DMS114 treated with DMSO at 0.1 percent for 48 hours (cell line): ENCODE measurements around the gene KLRC4.
"Not testable (repeated sequence)": the region's sequence is repeated elsewhere in the genome, so short reads cannot be mapped to it uniquely, and the experiment has no call there.

ENCODE experiments used
- DNase-seq: peaks from one replicate; lab custom pipeline; 2025; ENCODE audit not compliant: unreplicated experiment; lab: John Stamatoyannopoulos, UW

Gene KLRC4, protein sequence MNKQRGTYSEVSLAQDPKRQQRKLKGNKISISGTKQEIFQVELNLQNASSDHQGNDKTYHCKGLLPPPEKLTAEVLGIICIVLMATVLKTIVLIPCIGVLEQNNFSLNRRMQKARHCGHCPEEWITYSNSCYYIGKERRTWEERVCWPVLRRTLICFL

GRCh38 chr12:10409392-10409791 is at the start of gene KLRC4:
Gene KLRC4 (minus strand): TSS chr12:10409757. CDS start chr12:10409575, 182 bp downstream.
- DNase-seq, result no peak

DNA sequence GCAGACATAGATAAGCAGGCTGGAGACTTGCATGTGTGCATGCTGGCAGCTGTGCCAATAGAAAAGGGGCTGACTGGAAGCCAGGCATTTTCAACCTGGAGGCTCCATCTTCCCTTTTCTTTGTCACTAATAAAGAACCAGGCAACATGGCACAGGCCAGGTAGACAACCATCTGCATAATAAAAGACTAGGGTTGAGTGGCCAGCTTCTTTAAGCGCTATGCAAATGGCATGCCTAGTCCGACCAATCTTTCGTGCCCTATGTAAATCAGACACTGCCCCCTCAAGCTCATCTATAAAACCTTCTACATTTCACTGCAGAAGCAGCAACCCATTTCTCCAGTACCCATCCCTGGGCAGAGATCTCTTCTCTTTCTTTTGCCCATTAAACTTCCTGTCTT is 48.2 kb upstream of the KLRC4 start:
- DNase-seq, result no peak

GRCh38 chr12:10456856-10457255 is 47.3 kb upstream of the KLRC4 start:
- DNase-seq, result no peak

- no peak for DNase-seq
These were observed 46.2 kb upstream of the KLRC4 start for GRCh38 chr12:10455766-10456165.

DNA sequence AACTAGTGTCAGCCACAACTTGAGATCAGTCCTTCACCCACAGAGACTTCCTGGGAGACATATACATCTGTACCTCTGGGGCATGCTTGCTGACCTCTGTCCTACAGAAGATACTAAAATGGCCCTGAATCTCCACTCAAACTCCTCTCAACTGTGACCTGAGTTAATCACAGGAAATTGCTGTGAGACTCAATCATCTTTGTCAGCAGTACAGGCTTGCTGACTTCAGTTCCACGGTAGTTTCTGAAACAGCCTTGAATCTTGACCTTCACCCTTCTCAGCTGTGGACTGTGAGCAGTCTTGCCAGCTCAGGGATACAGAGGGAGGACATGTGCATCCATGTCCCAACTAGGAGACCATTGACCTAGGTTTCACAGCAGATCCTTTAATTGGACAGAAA is 45.0 kb upstream of the KLRC4 start:
- no peak for DNase-seq

GRCh38 chr12:10453156-10453555 is 43.6 kb upstream of the KLRC4 start, which contains the start of gene KLRC1:
Gene KLRC1 (minus strand): TSS chr12:10453377. CDS start chr12:10451156, 2,221 bp downstream.
- no peak for DNase-seq

DNA sequence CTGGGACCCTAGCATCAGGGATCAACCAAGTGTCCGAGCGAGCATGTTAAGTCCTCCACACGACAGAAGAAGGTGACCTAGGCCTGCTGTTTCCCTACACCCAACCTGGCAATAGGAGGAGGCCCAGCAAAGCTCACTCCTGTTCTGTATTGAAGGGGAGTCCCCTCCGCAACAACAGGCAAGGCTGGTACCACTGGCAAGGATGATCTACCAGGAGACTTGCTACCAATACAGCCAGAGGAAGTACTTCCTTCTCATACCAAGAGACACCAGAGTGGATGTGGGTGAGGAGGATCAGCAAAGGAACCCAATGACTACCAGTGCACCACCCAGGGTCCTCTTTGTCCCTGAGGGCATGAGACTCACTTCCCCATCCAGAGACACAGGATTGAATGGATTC is 38.7 kb upstream of the KLRC4 start:
- DNase-seq, result no peak

- not testable (repeated sequence) for DNase-seq
These were observed 36.5 kb upstream of the KLRC4 start for GRCh38 chr12:10446052-10446451.

GRCh38 chr12:10441144-10441543 is 31.6 kb upstream of the KLRC4 start:
- not testable (repeated sequence) for DNase-seq

DNA sequence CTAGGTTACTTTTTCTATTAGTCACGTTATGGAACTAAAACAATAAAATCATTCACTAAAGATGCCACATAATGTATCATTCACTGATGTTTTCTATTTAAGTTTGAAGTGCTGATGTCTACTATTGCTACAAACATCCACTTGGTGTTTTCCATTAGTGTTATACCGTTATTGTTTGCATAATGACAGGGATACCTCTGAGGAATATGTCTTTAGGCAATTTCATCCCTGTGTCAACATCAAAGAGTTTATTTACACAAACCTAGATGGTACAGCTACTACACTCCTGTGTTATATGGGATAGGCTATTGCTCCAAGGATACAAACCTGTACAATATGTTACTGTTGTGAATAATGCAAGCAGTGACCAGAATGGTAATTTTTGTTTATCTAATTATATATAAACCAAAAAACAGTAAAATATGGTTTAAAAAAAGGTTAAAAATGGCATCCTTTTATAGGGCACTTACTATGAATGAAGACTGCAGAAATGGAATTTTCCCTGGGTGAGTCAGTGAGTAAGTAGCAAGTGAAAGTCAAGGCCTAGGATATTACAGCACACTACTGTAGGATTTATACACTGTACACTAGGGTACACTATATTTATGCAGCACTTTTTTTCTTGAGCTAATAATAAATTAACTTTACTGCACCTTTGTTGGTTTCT is 30.2 kb upstream of the KLRC4 start:
- DNase-seq, result not testable (repeated sequence)

DNA sequence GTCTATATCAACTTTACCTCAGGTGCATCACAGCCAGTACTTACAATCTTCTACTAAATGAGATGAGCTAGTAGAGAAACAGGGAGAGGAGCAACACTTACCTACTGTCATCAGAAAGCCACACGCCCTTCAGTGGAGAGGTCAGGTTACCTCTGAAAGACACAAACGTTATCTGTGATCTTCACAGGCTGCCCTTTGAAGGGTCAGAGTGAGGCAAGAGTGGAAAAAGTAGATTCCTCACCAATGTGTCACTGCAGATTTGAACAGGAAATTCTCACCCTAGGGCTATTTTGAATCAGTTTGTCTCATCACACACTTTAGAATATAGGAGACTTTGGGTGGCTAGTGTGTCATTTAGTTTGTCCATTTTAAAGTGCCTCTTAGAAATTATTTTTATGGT is 28.0 kb upstream of the KLRC4 start:
- not testable (repeated sequence) for DNase-seq

DNA sequence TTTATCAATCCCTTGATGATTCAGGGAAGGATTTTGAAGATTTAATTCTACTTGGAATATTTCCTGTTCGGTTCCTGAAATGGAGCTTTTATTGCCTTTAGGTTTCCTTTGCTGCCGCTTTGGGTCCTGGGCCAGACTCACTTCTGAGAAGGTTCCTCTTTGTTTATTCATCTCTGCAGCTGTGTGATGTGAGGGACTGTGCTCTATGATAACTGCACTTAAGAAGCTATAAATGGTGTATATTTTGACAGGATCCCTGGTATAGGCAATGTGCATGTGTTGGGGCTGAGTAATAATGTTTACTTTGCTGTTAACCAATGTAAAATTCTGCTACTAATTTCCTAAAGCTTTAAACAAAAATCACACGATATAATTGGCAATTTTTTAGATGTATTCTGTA is 26.3 kb upstream of the KLRC4 start, which contains the start of gene KLRC2:
Gene KLRC2 (minus strand): TSS at position 195 of the 400 bp plus-strand sequence. CDS start 24 bp downstream, at position 171.
- not testable (repeated sequence) for DNase-seq

- DNase-seq, result not testable (repeated sequence)
These were observed 21.1 kb upstream of the KLRC4 start for GRCh38 chr12:10430623-10431022.

DNA sequence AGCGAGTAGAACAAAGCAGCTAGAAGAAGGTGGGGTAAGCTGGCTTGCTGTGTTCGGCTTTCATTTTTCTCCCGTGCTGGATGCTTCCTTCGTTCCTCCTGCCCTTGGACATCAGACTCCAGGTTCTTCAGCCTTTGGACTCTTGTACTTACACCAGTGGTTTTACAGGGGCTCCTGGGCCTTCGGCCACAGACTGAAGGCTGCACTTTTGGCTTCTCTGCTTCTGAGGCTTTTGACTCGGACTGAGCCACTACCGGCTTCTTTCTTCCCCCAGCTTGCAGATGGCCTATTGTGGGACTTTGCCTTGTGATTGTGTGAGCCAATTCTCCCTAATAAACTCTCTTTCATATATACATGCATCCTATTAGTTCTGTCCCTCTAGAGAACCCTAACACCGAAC is 16.4 kb upstream of the KLRC4 start:
- DNase-seq, result not testable (repeated sequence)

DNA sequence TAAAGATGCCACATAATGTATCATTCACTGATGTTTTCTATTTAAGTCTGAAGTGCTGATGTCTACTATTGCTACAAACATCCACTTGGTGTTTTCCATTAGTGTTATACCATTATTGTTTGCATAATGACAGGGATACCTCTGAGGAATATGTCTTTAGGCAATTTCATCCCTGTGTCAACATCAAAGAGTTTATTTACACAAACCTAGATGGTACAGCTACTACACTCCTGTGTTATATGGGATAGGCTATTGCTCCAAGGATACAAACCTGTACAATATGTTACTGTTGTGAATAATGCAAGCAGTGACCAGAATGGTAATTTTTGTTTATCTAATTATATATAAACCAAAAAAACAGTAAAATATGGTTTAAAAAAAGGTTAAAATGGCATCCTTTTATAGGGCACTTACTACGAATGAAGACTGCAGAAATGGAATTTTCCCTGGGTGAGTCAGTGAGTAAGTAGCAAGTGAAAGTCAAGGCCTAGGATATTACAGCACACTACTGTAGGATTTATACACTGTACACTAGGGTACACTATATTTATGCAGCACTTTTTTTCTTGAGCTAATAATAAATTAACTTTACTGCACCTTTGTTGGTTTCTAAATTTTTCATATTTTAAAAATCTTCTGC is 14.8 kb upstream of the KLRC4 start:
- DNase-seq, result not testable (repeated sequence)

DNA sequence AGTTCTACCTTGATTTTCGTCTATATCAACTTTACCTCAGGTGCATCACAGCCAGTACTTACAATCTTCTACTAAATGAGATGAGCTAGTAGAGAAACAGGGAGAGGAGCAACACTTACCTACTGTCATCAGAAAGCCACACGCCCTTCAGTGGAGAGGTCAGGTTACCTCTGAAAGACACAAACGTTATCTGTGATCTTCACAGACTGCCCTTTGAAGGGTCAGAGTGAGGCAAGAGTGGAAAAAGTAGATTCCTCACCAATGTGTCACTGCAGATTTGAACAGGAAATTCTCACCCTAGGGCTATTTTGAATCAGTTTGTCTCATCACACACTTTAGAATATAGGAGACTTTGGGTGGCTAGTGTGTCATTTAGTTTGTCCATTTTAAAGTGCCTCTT is 12.6 kb upstream of the KLRC4 start:
- DNase-seq, result not testable (repeated sequence)

DNA sequence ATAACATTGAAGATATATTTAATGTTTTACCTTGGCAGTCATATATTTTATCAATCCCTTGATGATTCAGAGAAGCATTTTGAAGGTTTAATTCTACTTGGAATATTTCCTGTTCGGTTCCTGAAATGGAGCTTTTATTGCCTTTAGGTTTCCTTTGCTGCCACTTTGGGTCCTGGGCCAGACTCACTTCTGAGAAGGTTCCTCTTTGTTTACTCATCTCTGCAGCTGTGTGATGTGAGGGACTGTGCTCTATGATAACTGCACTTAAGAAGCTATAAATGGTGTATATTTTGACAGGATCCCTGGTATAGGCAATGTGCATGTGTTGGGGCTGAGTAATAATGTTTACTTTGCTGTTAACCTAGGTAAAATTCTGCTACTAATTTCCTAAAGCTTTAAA is 10.8 kb upstream of the KLRC4 start, which contains the start of gene KLRC3:
Gene KLRC3 (minus strand): TSS at position 262 of the 400 bp plus-strand sequence. CDS start 45 bp downstream, at position 217.
- not testable (repeated sequence) for DNase-seq

DNA sequence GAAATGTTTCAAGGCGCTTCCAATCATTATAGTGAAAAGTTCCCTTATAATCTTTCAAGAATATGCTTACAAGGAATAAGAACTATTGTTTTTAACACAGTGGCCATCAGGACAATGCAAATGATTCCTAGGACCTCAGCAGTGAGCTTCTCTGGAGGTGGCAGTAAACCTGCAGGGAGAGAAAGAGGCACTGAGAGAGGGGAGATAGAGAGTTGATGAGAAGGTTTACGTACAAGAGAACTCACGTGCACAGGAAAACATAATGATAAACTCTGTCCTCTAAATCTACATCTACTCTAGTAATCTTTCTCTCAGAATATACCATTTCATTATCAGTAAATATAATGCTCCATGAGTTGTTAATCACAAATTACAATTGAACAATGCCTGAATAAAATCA is 715 bp downstream of the KLRC4 start:
- DNase-seq, result no peak

DNA sequence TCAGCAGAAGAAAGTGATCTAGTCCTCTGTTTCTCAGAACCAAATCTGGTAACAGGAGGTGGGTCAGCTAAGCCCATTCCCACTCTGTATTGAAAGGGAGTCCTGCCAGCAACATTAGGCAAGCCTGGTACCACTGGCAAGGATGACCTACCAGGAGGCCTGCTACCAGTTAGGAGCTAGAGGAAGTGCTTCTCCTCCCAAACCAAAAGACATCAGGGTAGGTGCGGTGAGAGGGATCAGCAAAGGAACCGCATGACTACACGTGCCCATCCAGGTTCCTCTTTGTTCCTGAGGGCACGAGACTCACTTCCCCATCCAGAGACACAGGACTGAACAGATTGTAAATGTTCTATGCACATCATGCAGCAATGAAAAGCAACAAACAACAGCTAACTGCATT is 2.8 kb downstream of the KLRC4 start:
- no peak for DNase-seq

GRCh38 chr12:10405294-10405693 is 4.3 kb downstream of the KLRC4 start:
- DNase-seq, result no peak

- no peak for DNase-seq
These were observed 4.8 kb downstream of the KLRC4 start for GRCh38 chr12:10404798-10405197.

- no peak for DNase-seq
These were observed 8.7 kb downstream of the KLRC4 start for GRCh38 chr12:10400829-10401228.
